Activated CD8-positive, alpha-beta memory T cell treated with anti-CD3 and anti-CD28 coated beads for 48 hours (primary cell): ENCODE data around the gene WDR48.

ENCODE experiments used
- DNase-seq, 3 experiments: peaks; one replicate each; pipeline ENCODE4 v3.0.0-alpha.2; 2020; ENCODE audit warnings: low read depth in 2 of 3, low spot score in 2 of 3

WDR48 gene

DNA sequence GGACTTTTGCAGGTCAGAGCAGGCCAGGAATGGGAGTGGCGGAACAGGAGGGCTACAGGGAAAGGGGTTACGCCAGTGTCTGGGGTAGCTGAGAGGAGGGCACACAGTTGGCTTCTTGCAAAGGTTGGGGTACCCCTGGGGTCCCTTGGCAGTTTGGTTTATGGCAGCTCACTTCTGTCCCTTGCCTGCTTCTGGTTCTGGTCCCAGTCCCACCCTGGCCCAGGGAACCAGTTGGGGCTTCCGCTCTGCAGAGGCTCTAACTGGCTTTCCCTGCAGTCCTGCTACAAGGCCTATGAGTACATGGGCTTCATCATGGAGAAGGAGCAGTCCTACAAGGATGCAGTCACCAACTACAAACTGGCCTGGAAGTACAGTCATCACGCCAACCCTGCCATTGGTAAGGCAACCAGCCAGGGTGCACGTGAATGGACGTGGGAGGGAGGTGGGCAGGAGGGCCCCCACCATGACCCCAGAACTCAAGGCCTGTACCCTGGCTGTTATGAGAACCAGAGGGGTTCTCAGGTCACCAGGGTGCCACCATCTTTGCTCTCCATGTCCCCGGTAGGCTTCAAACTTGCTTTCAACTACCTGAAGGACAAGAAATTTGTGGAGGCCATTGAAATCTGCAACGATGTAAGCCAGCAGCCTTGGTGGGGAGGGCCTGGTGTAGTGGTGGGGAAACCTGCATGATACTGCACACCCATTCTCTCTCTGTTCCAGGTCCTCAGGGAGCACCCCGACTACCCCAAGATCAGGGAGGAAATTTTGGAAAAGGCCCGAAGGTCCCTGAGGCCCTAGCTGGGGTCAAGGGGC lies 86.4 kb downstream of the WDR48 start:
- DNase-seq = no peak

DNA sequence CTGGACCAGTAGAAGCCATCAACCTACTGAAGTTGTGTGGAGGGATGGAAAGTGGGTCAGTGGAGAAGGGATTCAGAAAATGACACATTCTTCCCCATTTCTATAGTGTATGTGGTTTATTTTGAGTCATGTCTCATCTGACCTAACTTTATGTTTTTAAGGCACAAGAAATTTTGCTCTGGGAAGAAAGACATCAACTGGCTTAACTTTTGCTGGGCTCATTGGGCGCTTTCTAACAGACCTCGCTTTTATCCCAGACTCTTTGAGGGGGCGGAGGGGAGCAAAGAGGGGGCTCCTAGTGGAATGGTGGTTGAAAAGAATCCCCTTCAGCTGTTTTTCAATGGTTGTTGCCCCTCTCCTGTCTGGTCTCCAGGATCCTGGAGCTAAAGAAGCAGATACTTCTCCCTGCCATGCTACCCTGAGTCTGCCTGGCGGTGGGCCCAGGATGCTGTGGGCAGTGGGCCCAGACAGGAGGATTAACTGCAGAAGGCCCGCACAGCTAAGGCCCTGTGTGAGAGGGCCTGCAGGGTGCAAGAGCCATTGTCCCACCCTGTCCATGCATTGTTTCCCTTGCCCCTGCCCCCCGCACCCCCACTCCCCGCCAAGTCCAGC lies 87.1 kb downstream of the WDR48 start:
- no peak for DNase-seq

DNA sequence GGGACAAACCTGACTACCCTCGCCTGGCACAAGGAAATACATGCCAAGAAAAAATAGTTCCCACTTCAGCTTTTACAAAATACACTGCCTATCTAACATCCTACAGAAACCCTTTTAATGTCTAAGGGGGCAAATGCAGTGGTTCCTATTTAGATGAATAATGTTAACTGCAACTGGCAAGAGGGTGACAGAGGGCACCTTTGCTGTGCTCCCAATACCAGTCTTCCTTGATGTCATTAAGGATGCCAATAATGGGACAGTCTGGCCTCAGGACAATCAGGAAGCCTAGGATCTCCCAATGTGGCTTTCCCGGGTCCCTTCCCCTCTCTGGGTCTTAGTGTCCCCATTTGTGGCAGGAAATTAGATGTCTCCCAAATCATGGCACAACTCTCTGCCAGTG lies 87.6 kb downstream of the WDR48 start:
- no peak for DNase-seq

DNA sequence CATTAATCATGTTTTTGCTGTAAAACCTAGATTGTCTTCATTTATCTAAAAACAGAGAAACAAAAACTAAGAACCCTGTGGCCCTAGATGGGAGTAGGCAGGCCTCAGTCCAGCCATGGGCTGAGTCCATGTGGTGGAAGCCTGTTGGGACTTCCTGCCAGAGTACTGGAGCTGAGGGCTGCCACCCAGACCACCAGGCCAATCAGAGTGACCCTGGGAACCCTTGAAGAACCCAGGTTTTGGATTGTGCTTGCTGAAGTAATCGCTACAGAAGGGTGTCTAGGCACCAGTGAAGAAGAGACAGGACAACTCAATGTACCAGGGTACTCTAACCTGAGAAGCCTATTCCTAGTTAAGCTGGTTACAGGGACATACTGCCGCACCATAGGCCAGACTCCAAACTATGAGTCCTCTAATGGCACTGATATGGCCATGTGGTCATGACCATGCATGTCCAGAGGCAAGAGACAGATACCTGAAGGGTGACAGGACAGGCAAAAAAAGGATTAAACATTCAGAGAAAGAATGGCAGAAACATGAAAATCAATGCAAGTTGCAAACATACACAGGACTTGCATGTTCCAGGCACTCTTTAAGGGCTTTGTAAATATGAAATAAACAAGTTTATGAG lies 88.6 kb downstream of the WDR48 start:
- no peak for DNase-seq

DNA sequence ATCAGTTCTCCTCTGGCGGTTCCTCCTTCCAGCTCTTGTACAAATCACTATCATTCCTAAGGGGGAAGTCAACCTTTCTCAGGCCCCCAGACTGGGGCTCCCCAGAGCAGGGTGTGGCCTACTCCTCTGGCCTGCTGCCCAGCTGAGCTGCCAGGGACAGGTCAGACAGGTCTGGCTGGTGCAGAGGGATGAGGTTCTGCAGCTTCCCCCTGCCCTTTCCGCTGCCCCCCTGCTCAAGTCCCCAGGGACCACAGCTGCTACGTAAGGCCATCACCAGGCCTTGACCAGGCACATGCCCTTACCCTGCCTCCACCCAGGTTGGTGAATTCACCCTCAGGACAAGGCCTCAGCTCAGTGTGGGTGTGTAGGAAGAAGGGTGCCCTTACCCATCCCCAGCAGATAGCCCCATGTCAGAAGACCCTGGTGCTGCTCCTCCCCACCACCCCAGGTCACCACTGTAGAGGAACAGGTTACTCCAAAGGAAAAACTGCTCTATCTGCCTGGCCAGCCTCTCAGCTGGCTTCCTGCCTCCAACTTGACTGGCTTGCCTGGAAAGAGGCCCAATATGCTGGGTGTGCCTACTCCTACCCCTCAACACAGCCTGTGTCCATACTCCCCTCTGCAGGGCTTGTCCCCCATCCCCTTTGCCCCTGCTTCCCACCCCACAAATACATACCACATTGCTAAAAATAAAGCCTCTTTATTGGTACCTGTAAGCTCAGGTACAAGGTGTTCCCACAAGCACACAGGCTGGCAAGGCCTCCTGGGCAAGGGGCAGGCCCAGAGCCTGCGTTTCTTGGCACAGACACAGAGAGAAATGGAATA lies 89.6 kb downstream of the WDR48 start:
- no peak for DNase-seq

DNA sequence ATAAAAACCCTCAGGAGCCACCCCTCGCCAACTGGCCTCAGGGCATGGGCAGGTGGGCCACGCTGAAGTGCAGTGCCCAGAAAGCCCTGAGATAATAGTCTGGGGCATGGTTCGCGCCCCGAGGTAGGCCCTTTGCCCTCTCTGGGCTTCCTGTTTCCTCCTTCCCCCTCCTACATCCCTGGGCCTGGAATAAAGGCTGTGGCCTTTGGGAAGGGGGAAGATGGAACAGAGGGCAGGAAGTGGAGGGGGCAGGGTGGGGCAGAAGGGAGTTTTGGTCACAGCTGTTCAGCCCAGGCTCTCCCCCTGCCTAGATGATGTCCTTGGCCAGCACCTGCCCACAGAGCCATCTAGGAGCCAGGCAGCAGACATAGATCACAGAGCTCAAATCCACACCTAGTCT lies 90.3 kb downstream of the WDR48 start:
- DNase-seq = no peak

DNA sequence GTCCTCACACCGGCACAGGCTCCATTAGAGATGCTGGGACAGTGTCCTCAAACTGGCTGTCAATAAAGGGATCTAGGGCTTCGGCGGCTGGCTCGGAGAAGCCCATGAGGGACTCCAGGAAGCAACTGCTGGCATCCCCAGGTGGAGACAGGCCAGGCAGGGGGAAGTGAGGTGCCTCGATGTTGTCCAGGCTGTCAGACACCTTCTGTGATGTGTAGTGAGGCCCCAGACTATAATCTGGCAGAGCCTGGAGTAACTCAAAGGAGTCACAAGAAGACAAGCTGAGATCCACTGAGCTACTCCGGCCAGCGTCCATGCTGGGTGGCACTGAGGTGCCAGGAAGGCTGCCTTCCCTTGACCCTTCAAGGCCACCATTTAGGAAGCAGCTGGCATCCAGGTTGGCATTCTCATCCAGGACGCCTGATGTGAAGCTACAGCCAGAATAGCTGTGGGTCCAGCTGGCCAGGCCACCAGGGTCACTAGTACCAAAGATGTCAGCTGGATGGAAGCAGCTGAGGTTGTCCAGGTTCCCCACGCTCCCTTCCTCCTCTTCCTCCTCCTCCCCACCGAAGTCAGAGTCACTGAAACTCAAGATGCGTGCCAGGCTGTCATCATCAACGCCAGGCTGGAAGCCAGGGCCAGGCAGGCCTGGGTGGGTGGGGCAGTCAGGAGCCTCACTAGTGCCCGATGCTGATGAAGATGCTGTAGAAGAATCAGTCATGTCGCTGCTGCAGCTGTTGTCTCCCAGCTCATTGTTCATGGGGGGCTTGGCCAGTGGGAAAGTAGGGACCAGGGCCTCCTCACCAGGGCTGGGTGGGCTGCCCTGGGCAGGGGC lies 91.5 kb downstream of the WDR48 start:
- DNase-seq = no peak

DNA sequence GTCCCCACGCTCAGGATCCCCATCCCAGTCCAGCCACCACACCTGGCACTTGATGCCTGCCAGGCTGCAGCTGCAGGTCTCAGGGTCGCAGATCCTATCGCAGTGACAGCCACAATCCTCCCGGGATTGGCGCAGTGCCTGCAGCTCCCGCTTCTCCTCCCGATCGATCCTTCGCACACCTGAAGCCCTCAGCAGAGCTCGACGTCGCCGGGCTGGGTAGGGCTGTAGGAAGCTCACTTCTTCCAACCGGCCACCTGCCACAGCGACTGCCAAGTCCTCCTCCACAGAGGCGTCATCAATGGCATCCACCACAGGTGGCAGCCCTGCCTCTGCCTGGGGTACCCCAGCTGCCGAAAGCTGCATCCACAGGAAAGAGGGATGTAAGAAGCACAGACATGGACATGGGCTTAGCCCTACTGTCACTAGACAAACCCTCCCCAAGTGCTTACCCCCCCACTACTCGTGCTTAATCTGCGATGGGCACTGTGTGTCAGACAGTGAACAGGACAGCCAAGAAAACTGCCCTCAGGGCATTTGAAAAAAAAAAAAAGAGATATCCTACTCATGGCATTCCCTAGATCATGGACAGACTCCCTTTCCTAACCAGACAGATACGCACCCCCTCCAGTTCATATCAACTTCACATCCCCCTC lies 92.4 kb downstream of the WDR48 start:
- DNase-seq = no peak

DNA sequence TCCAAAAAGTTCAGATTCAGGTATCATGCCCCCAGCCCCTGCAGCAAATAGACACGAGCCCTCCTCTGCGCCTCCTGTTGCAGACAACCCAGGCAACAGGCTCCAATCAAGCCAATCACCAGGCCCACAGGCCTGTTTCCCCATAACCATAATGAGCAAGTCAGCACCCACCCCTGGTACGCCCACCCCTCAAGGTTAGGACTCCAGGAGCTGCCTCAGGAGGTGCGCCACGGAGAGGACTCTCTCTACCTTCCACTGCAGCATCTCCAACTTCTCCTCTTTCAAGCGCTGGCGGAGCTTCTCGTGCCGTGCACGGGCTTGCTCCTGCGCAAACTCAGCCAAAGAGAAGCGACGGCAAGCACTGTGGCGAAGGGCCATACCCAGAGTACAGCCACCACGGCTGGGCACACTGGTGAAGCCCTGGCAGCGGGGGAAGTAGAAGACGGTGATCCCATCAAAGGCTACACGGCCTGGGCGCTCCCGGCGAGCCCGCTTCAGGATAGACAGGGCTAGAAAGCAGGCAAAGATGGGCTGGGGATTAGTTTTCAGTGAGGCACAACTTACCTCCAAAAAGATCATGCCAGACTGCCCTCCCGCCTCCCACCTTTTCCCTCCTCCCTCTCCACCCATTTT lies 93.0 kb downstream of the WDR48 start:
- DNase-seq = no peak

DNA sequence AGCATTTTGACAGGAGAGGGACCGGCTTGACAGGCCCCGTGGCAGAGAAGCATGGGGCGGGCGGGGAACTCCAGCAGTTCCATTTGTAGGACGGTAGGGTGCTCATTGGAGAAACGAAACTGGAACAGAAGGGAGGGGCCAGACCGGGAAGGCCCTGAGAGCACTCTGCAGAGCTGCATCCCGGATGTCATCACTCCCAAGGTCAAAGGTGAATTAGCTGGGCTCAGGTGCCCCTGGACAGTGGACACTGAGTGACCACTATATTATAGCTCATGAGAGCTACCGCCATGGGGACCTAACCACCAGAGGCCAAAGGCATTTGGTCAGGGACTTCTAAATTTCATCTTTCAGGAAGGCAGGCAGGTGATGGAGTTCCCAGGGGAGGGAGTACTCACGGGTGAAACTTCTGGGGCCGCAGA lies 94.3 kb downstream of the WDR48 start:
- no peak for DNase-seq
